ENCODE measurements around the gene CDC42.

GRCh38 chr1:22064751-22065402, 12.4 kb downstream of the CDC42 start:
- TF ChIP-seq CTCF (IDR thresholded peaks at IDR 0.05) (no peak), POLR2A (IDR thresholded peaks at IDR 0.05) (no peak)
